CD14-positive monocyte (primary cell): ENCODE measurements around the gene MRPL36. TPM values are rescaled to one million over a fixed set of nuclear protein-coding genes. Genes with fewer than 3 reads are reported as not detected.
A peak's percentile ranks its signal among the peaks of the same experiment; 100 is the strongest.

ENCODE experiments used
- DNase-seq, 3 donors: peaks; one replicate each; pipeline ENCODE4 v3.0.0-alpha.2; 2011 to 2022
- H2AFZ ChIP-seq: 2 replicates; pipeline ENCODE4 v1.6.0; 2012; ENCODE audit warnings: mild to moderate bottlenecking, low read depth, low read length, inconsistent platforms; ENCODE audit not compliant: insufficient read depth, poor library complexity, severe bottlenecking
- H3K27ac ChIP-seq, 2 donors: 1 replicate in 1 of 2; 2 replicates in 1 of 2; pipeline ENCODE4 v1.5.1; 2012 to 2013; ENCODE audit warnings: low read length in 2 of 2, control low read depth in 1 of 2, inconsistent platforms in 1 of 2, low read depth in 1 of 2, mild to moderate bottlenecking in 1 of 2
- H3K27me3 ChIP-seq, 2 donors: one replicate each; pipeline versions ENCODE4 v1.6.0 to v1.6.1; 2011 to 2013; ENCODE audit warnings: low read length in 2 of 2; ENCODE audit not compliant: control insufficient read depth in 2 of 2, insufficient read depth in 2 of 2
- H3K36me3 ChIP-seq, 2 donors: replicated peaks in 1 of 2; 1 replicate in 1 of 2; 2 replicates in 1 of 2; pipeline versions ENCODE4 v1.5.1 to v1.6.1; 2012 to 2013; ENCODE audit warnings: low read length in 2 of 2, control low read depth in 1 of 2, inconsistent platforms in 1 of 2, mild to moderate bottlenecking in 1 of 2; ENCODE audit not compliant: insufficient read depth in 2 of 2, control insufficient read depth in 1 of 2
- H3K4me1 ChIP-seq, 2 donors: 1 replicate in 1 of 2; 2 replicates in 1 of 2; pipeline versions ENCODE4 v1.5.1 to v1.6.1; 2012 to 2013; ENCODE audit warnings: low read length in 2 of 2, control low read depth in 1 of 2, inconsistent platforms in 1 of 2, mild to moderate bottlenecking in 1 of 2, moderate library complexity in 1 of 2; ENCODE audit not compliant: insufficient read depth in 2 of 2, control insufficient read depth in 1 of 2
- H3K4me2 ChIP-seq: replicated peaks from 2 replicates; pipeline ENCODE3; 2012; ENCODE audit warnings: low read length, moderate library complexity, mild to moderate bottlenecking; ENCODE audit not compliant: poor library complexity, severe bottlenecking; ENCODE audit errors: extremely low read depth
- H3K4me3 ChIP-seq, 3 experiments: fragments of 200-600 bp in 1 of 3; sonication (generic) in 1 of 3; replicated peaks in 1 of 3; 1 replicate in 2 of 3; 2 replicates in 1 of 3; pipeline ENCODE4 v1.5.1; 2011 to 2013; ENCODE audit warnings: low read length in 3 of 3, mild to moderate bottlenecking in 3 of 3, control low read depth in 2 of 3, low read depth in 2 of 3, inconsistent platforms in 1 of 3, moderate library complexity in 1 of 3
- H3K79me2 ChIP-seq: 2 replicates; pipeline ENCODE4 v1.6.0; 2012; ENCODE audit warnings: mild to moderate bottlenecking, control low read depth, inconsistent platforms, low read length, moderate library complexity; ENCODE audit not compliant: insufficient read depth
- H3K9ac ChIP-seq: 2 replicates; pipeline ENCODE4 v1.6.0; 2017; ENCODE audit warnings: low read length, mild to moderate bottlenecking; ENCODE audit not compliant: insufficient read depth, poor library complexity, severe bottlenecking
- H3K9me3 ChIP-seq, 2 donors: replicated peaks in 1 of 2; 1 replicate in 1 of 2; 2 replicates in 1 of 2; pipeline versions ENCODE4 v1.5.1 to v1.6.1; 2012 to 2013; ENCODE audit warnings: low read length in 2 of 2, control low read depth in 1 of 2; ENCODE audit not compliant: control insufficient read depth in 1 of 2, insufficient read depth in 1 of 2
- H4K20me1 ChIP-seq: 2 replicates; pipeline ENCODE4 v1.6.0; 2012; ENCODE audit warnings: mild to moderate bottlenecking, low read length, control low read depth, moderate library complexity; ENCODE audit not compliant: insufficient read depth
- H3K27ac Mint-ChIP-seq, 7 donors: one replicate each; pipeline ENCODE4 v1.8.0; 2020; ENCODE audit warnings: mild to moderate bottlenecking in 7 of 7, mixed read lengths in 7 of 7, moderate library complexity in 6 of 7, inconsistent platforms in 2 of 7
- H3K27me3 Mint-ChIP-seq, 3 donors: one replicate each; pipeline ENCODE4 v1.8.0; 2021 to 2022; ENCODE audit warnings: low read depth in 3 of 3, mild to moderate bottlenecking in 3 of 3, mixed read lengths in 3 of 3, moderate library complexity in 3 of 3, inconsistent platforms in 1 of 3
- H3K36me3 Mint-ChIP-seq, 2 donors: one replicate each; pipeline ENCODE4 v1.8.0; 2020; ENCODE audit warnings: mixed read lengths in 2 of 2, inconsistent platforms in 1 of 2, mild to moderate bottlenecking in 1 of 2
- H3K4me1 Mint-ChIP-seq: one replicate; pipeline ENCODE4 v1.8.0; 2020; ENCODE audit warnings: mild to moderate bottlenecking, mixed read lengths
- H3K4me3 Mint-ChIP-seq, 2 donors: one replicate each; pipeline ENCODE4 v1.8.0; 2020; ENCODE audit warnings: mild to moderate bottlenecking in 2 of 2, mixed read lengths in 2 of 2, moderate library complexity in 1 of 2
- H3K9me3 Mint-ChIP-seq, 7 donors: one replicate each; pipeline ENCODE4 v1.8.0; 2020 to 2022; ENCODE audit warnings: mixed read lengths in 7 of 7, mild to moderate bottlenecking in 6 of 7, moderate library complexity in 6 of 7, inconsistent platforms in 2 of 7
- CTCF ChIP-seq: fragments of 200-600 bp; IDR thresholded peaks from one replicate; pipeline ENCODE4 v1.8.0; 2022; ENCODE audit warnings: antibody characterized with exemption, mild to moderate bottlenecking
- WGBS: methylation state at CpG from one replicate; pipeline ENCODE4 v1.1.5; 2013; ENCODE audit warnings: missing lambda C conversion rate; ENCODE audit not compliant: insufficient coverage; 5-methylcytosine and 5-hydroxymethylcytosine counted together
- intact Hi-C, 2 donors: fragments of 100-400 bp; cut with micrococcal nuclease; formaldehyde crosslinking; loops; one replicate each; pipeline versions ENCODE4 v1.15.0 to v1.15.1; 2023
- polyA plus RNA-seq, 3 donors: library from polyadenylated mRNA; depleted of rRNA in 1 of 3; unstranded in 2 of 3; stranded (reverse) in 1 of 3; fragments of 300-500 nt in 2 of 3; fragments of >200 nt in 1 of 3; fragmentation: Illumina TruSeq in 2 of 3; gene quantifications; 1 replicate in 2 of 3; 2 replicates in 1 of 3; pipeline ENCODE4 v1.2.3, GENCODE V29; 2012 to 2021

MRPL36 gene
- polyA plus RNA-seq, 3 donors = 17.9 to 81.7 (median 65.9) TPM

- H3K9me3 Mint-ChIP-seq = no peaks in the 10 kb centered on the region
- Histone ChIP-seq H3K4me3 (no peak overlapping the region), H3K4me1 (no peaks in the 10 kb centered on the region), H3K9me3 (no peaks in the 10 kb centered on the region), H2AFZ (no peak overlapping the region), H4K20me1 (no peaks in the 10 kb centered on the region), H3K79me2 (no peaks in the 10 kb centered on the region), H3K27me3 (no peaks in the 10 kb centered on the region), H3K27ac (no peak overlapping the region), H3K4me2 (no peak overlapping the region), H3K36me3 (peaks cover 60 to 64% of the 10 kb centered on the region in 2 donors), H3K9ac (no peak overlapping the region)
- no peaks in the 10 kb centered on the region for H3K4me1 Mint-ChIP-seq
- WGBS = 96% methylated on average over 6 of the region's 8 CpGs
- H3K27ac Mint-ChIP-seq = peak overlapping the region in 1 of 7 donors; percentile 5
- H3K36me3 Mint-ChIP-seq = peaks cover 71 to 87% of the 10 kb centered on the region in 2 donors
- no peak for TF ChIP-seq CTCF
- intact Hi-C loops = no loop called here
- no peak for DNase-seq
- H3K4me3 Mint-ChIP-seq = no peak overlapping the region
- peaks cover 0 to 3% (median 2%) of the 10 kb centered on the region in 3 donors for H3K27me3 Mint-ChIP-seq
These were observed 22.2 kb upstream of the MRPL36 start for GRCh38 chr5:1821862-1822261.

GRCh38 chr5:1820926-1821325, 21.3 kb upstream of the MRPL36 start:
- H3K27ac Mint-ChIP-seq = no peak overlapping the region
- peaks cover 75 to 93% of the 10 kb centered on the region in 2 donors for H3K36me3 Mint-ChIP-seq
- intact Hi-C loops = no loop called here
- Histone ChIP-seq H3K4me2 (no peak overlapping the region), H3K9ac (no peak overlapping the region), H4K20me1 (no peaks in the 10 kb centered on the region), H3K36me3 (peaks cover 69 to 74% of the 10 kb centered on the region in 2 donors), H3K9me3 (no peaks in the 10 kb centered on the region), H2AFZ (no peak overlapping the region), H3K4me3 (no peak overlapping the region), H3K27ac (no peak overlapping the region), H3K4me1 (no peaks in the 10 kb centered on the region), H3K79me2 (no peaks in the 10 kb centered on the region), H3K27me3 (no peaks in the 10 kb centered on the region)
- no peak for TF ChIP-seq CTCF
- peaks cover 0 to 3% (median 2%) of the 10 kb centered on the region in 3 donors for H3K27me3 Mint-ChIP-seq
- H3K9me3 Mint-ChIP-seq = no peaks in the 10 kb centered on the region
- no peak overlapping the region for H3K4me3 Mint-ChIP-seq
- no peak for DNase-seq
- no peaks in the 10 kb centered on the region for H3K4me1 Mint-ChIP-seq
- no CpG with 5 or more reads among the region's 4 CpGs for WGBS
